ENCODE data around the gene CGRRF1.
A peak's percentile ranks its signal among the peaks of the same experiment; 100 is the strongest.

CGRRF1 gene

GRCh38 chr14:54567639-54568561, 58.2 kb downstream of the CGRRF1 start:
- TF ChIP-seq CTCF (conservative IDR thresholded peaks at IDR 0.05; ENCODE audit: control insufficient read depth, insufficient read depth, low read depth, low read length): no peak
- peak; percentile 44 for DNase-seq (ENCODE audit: low read depth)

GRCh38 chr14:54568821-54569595, 59.3 kb downstream of the CGRRF1 start:
- peak; percentile 42 for DNase-seq (ENCODE audit: low read depth)
- H3K4me3 ChIP-seq (ENCODE audit: control insufficient read depth, low read depth, low read length): peak overlapping the region; percentile 80
- TF ChIP-seq CTCF (conservative IDR thresholded peaks at IDR 0.05; ENCODE audit: control insufficient read depth, insufficient read depth, low read depth, low read length): no peak

More at GRCh38 chr14:54567639-54568561, 58.2 kb downstream of the CGRRF1 start:
- peak overlapping the region; percentile 80 for H3K4me3 ChIP-seq (ENCODE audit: control insufficient read depth, low read depth, low read length)

- no peak for TF ChIP-seq CTCF (conservative IDR thresholded peaks at IDR 0.05; ENCODE audit: control insufficient read depth, insufficient read depth, low read depth, low read length)
- DNase-seq (ENCODE audit: low read depth): no peak
- peak overlapping the region; percentile 22 for H3K4me3 ChIP-seq (ENCODE audit: control insufficient read depth, low read depth, low read length)
Observed at GRCh38 chr14:54570047-54570446, 60.3 kb downstream of the CGRRF1 start.

GRCh38 chr14:54570631-54571415, 61.1 kb downstream of the CGRRF1 start:
- H3K4me3 ChIP-seq (ENCODE audit: control insufficient read depth, low read depth, low read length): peak overlapping the region; percentile 22
- peak; percentile 92 for DNase-seq (ENCODE audit: low read depth)
- no peak for TF ChIP-seq CTCF (conservative IDR thresholded peaks at IDR 0.05; ENCODE audit: control insufficient read depth, insufficient read depth, low read depth, low read length)

- DNase-seq (ENCODE audit: low read depth): peak; percentile 55
- H3K4me3 ChIP-seq (ENCODE audit: control insufficient read depth, low read depth, low read length): no peak overlapping the region
- TF ChIP-seq CTCF (conservative IDR thresholded peaks at IDR 0.05; ENCODE audit: control insufficient read depth, insufficient read depth, low read depth, low read length): peak; percentile 60
Observed at GRCh38 chr14:54572316-54572715, 62.6 kb downstream of the CGRRF1 start.

GRCh38 chr14:54574528-54574927, 64.8 kb downstream of the CGRRF1 start:
- H3K4me3 ChIP-seq (ENCODE audit: control insufficient read depth, low read depth, low read length): no peak overlapping the region
- TF ChIP-seq CTCF (conservative IDR thresholded peaks at IDR 0.05; ENCODE audit: control insufficient read depth, insufficient read depth, low read depth, low read length): no peak
- DNase-seq (ENCODE audit: low read depth): peak; percentile 32
